IMR-90 (cell line): ENCODE results near the gene BICD1. TPM values are rescaled to one million over a fixed set of nuclear protein-coding genes. Genes with fewer than 3 reads are reported as not detected.

Source experiments
- ATAC-seq: fragments of 200-7000 bp; cut with Tn5 transposase; 2 replicates; pipeline ENCODE4 v1.9.1; 2020; ENCODE audit warnings: low read depth, mild to moderate bottlenecking, moderate library complexity
- BruUV-seq: library from RNA; stranded (reverse); fragments of 400-500 nt; replicated peaks from 2 replicates; lab custom pipeline; 2021; lab: Mats Ljungman, UMichigan
- CTCF ChIA-PET: fragments of 300-600 bp; formaldehyde crosslinking; extraction: SDS; loops from one replicate; lab custom pipeline; 2021; ENCODE audit warnings: antibody characterized with exemption; lab: Yijun Ruan, JAX
- POLR2A ChIA-PET: fragments of 300-600 bp; sonication (Branson Sonifier 250); formaldehyde crosslinking; loops from one replicate; lab custom pipeline; 2022; ENCODE audit warnings: antibody characterized with exemption; ENCODE audit not compliant: unreplicated experiment; lab: Charles Lee
- DNase-seq: peaks from one replicate; pipeline ENCODE4 v3.0.0; 2013
- H2AFZ ChIP-seq: replicated peaks from 2 replicates; pipeline ENCODE3; 2013; ENCODE audit warnings: low read length, mild to moderate bottlenecking; ENCODE audit not compliant: poor library complexity
- H2AK5ac ChIP-seq: 2 replicates; pipeline ENCODE4 v1.6.1; 2013; ENCODE audit warnings: low read depth, low read length, inconsistent platforms
- H2AK9ac ChIP-seq: replicated peaks from 2 replicates; pipeline ENCODE3; 2013; ENCODE audit warnings: mild to moderate bottlenecking, low read depth, low read length, moderate library complexity; ENCODE audit not compliant: poor library complexity
- H2BK120ac ChIP-seq: 2 replicates; pipeline ENCODE4 v1.6.1; 2013; ENCODE audit warnings: low read depth, low read length, inconsistent platforms
- H2BK15ac ChIP-seq: 3 replicates; pipeline ENCODE4 v1.6.1; 2013; ENCODE audit warnings: low read depth, low read length, inconsistent platforms
- H2BK20ac ChIP-seq: 2 replicates; pipeline ENCODE4 v1.6.1; 2013; ENCODE audit warnings: low read depth, mild to moderate bottlenecking, inconsistent platforms, low read length, moderate library complexity
- H2BK5ac ChIP-seq: 2 replicates; pipeline ENCODE4 v1.6.1; 2013; ENCODE audit warnings: mild to moderate bottlenecking, low read depth, low read length, inconsistent platforms; ENCODE audit not compliant: poor library complexity, severe bottlenecking
- H3K14ac ChIP-seq: replicated peaks from 2 replicates; pipeline ENCODE4 v1.6.1; 2013; ENCODE audit warnings: low read depth, low read length, inconsistent platforms
- H3K18ac ChIP-seq: 2 replicates; pipeline ENCODE4 v1.6.1; 2013; ENCODE audit warnings: low read depth, low read length, control low read depth
- H3K23ac ChIP-seq: 2 replicates; pipeline ENCODE4 v1.6.1; 2013; ENCODE audit warnings: low read depth, low read length, inconsistent platforms
- H3K27ac ChIP-seq: 2 replicates; pipeline ENCODE4 v1.5.1; 2013; ENCODE audit warnings: mild to moderate bottlenecking, control low read depth, low read length; ENCODE audit not compliant: insufficient read depth
- H3K27me3 ChIP-seq: 2 replicates; pipeline ENCODE4 v1.6.1; 2013; ENCODE audit warnings: low read length; ENCODE audit not compliant: control insufficient read depth, insufficient read depth
- H3K36me3 ChIP-seq: 2 replicates; pipeline ENCODE4 v1.6.1; 2013; ENCODE audit warnings: low read length, mixed read lengths; ENCODE audit not compliant: control insufficient read depth, insufficient read depth
- H3K4ac ChIP-seq: 2 replicates; pipeline ENCODE4 v1.6.1; 2013; ENCODE audit warnings: low read depth, low read length, inconsistent platforms
- H3K4me1 ChIP-seq: 2 replicates; pipeline ENCODE4 v1.6.1; 2013; ENCODE audit warnings: low read length, mixed read lengths; ENCODE audit not compliant: control insufficient read depth, insufficient read depth
- H3K4me2 ChIP-seq: 2 replicates; pipeline ENCODE4 v1.6.1; 2013; ENCODE audit warnings: low read depth, mild to moderate bottlenecking, control low read depth, low read length, moderate library complexity
- H3K4me3 ChIP-seq: 2 replicates; pipeline ENCODE4 v1.5.1; 2013; ENCODE audit warnings: low read depth, mild to moderate bottlenecking, control low read depth, low read length, moderate library complexity; ENCODE audit not compliant: insufficient read depth
- H3K56ac ChIP-seq: 2 replicates; pipeline ENCODE4 v1.6.1; 2013; ENCODE audit warnings: low read length, inconsistent platforms; ENCODE audit not compliant: insufficient read depth; ENCODE audit errors: extremely low read depth
- H3K79me1 ChIP-seq, 2 experiments: 2 replicates each; pipeline ENCODE4 v1.6.1; 2013; ENCODE audit warnings: low read length in 2 of 2, inconsistent platforms in 1 of 2, low read depth in 1 of 2
- H3K9ac ChIP-seq: 2 replicates; pipeline ENCODE4 v1.6.1; 2013; ENCODE audit warnings: low read depth, low read length, control low read depth
- H3K9me1 ChIP-seq: 2 replicates; pipeline ENCODE4 v1.6.1; 2013; ENCODE audit warnings: low read length, inconsistent platforms; ENCODE audit not compliant: insufficient read depth
- H3K9me3 ChIP-seq: 2 replicates; pipeline ENCODE4 v1.6.1; 2013; ENCODE audit warnings: low read length; ENCODE audit not compliant: control insufficient read depth, insufficient read depth
- H4K20me1 ChIP-seq: 2 replicates; pipeline ENCODE4 v1.6.1; 2013; ENCODE audit warnings: low read length, inconsistent platforms; ENCODE audit not compliant: insufficient read depth
- H4K5ac ChIP-seq: 2 replicates; pipeline ENCODE4 v1.6.1; 2013; ENCODE audit warnings: mild to moderate bottlenecking, low read depth, low read length, control low read depth
- H4K8ac ChIP-seq, 2 experiments: 2 replicates each; pipeline ENCODE4 v1.6.1; 2013; ENCODE audit warnings: low read depth in 2 of 2, low read length in 2 of 2, control low read depth in 1 of 2, inconsistent platforms in 1 of 2
- H4K91ac ChIP-seq: 2 replicates; pipeline ENCODE4 v1.6.1; 2013; ENCODE audit warnings: low read depth, low read length, inconsistent platforms; ENCODE audit not compliant: insufficient read depth
- BHLHE40 ChIP-seq: fragments of 150-350 bp; IDR thresholded peaks from 2 replicates; pipeline ENCODE4 v1.6.1; 2016; ENCODE audit warnings: mild to moderate bottlenecking, low read depth, low read length
- CTCF ChIP-seq: conservative IDR thresholded peaks from 2 replicates; pipeline ENCODE4 v1.5.1; 2012; ENCODE audit warnings: mild to moderate bottlenecking, low read depth, low read length, improper control_type of control experiment
- FOS ChIP-seq: fragments of 150-350 bp; IDR thresholded peaks from 2 replicates; pipeline ENCODE4 v1.6.1; 2016; ENCODE audit warnings: low read depth, low read length
- NFE2L2 ChIP-seq: fragments of 150-350 bp; IDR thresholded peaks from 2 replicates; pipeline ENCODE4 v1.6.1; 2016; ENCODE audit warnings: low read depth, mild to moderate bottlenecking, low read length
- WGBS, 2 experiments: methylation state at CpG; one replicate each; pipeline versions ENCODE4 v1.1.5 to v1.1.7; 2013; ENCODE audit warnings: missing lambda C conversion rate in 2 of 2; ENCODE audit not compliant: insufficient read length in 1 of 2; ENCODE audit errors: extremely low coverage in 2 of 2; 5-methylcytosine and 5-hydroxymethylcytosine counted together
- dilution Hi-C: fragments of 300-500 bp; cut with HindIII; formaldehyde crosslinking; loops from one replicate; pipeline ENCODE4 v1.14.3; 2018; ENCODE audit warnings: low sequenced_read_pairs; ENCODE audit not compliant: unreplicated experiment
- in situ Hi-C: fragments of 300-500 bp; cut with MboI; formaldehyde crosslinking; loops from 3 replicates; pipeline ENCODE4 v1.14.3; 2019; ENCODE audit warnings: low sequenced_read_pairs, inconsistent platforms, mixed read lengths
- intact Hi-C: fragments of 100-400 bp; cut with micrococcal nuclease; formaldehyde crosslinking; loops from 2 replicates; pipeline ENCODE4 v1.10.0; 2022
- polyA plus RNA-seq, 3 experiments: library from polyadenylated mRNA; depleted of rRNA; stranded (reverse); fragments of >200 nt; gene quantifications; 2 replicates each; pipeline ENCODE4 v1.2.3, GENCODE V29; 2012; ENCODE audit warnings: low replicate concordance in 1 of 3
- total RNA-seq: library from RNA; depleted of rRNA; stranded (reverse); fragments of >200 nt; gene quantifications from 2 replicates; pipeline ENCODE4 v1.2.3, GENCODE V29; 2012
- TF ChIP-seq, protein P1 (sequence below): fragments of 150-350 bp; IDR thresholded peaks from 2 replicates; pipeline ENCODE4 v1.6.1; 2016; ENCODE audit warnings: low read depth, mild to moderate bottlenecking, low read length, moderate library complexity, borderline replicate concordance

BICD1 gene
- total and polyA plus RNA-seq, 2 of the 4 experiments (the other 2 are of a cell fraction), result 17.2 to 21.8 TPM

- H4K91ac ChIP-seq, result no peak overlapping the region
- no peak overlapping the region for H3K4me3 ChIP-seq
- ChIA-PET CTCF (no interaction called here), POLR2A (no interaction called here)
- no peaks in the 10 kb centered on the region for H4K20me1 ChIP-seq
- H2BK15ac ChIP-seq, result no peak overlapping the region
- H3K36me3 ChIP-seq, result no peaks in the 10 kb centered on the region; the same call in 1 of the 2 replicates
- no peak overlapping the region for H2AK9ac ChIP-seq
- no peak overlapping the region for H3K56ac ChIP-seq
- H2AK5ac ChIP-seq, result no peak overlapping the region
- H2AFZ ChIP-seq, result no peak overlapping the region
- H2BK120ac ChIP-seq, result no peak overlapping the region
- no peak overlapping the region for H3K27ac ChIP-seq
- WGBS, 2 experiments, result 42% methylated on average over 3 of the region's 12 CpGs; no CpG with 5 or more reads in 1 of the 2 experiments
- no peak overlapping the region for H3K18ac ChIP-seq
- dilution Hi-C loops, result no loop called here
- no peaks in the 10 kb centered on the region for H3K4me1 ChIP-seq
- intact Hi-C loops, result no loop called here
- H2BK5ac ChIP-seq, result no peak overlapping the region
- H4K8ac ChIP-seq, result no peak overlapping the region
- H3K4ac ChIP-seq, result no peak overlapping the region
- no peaks in the 10 kb centered on the region for H3K9me1 ChIP-seq
- no peaks in the 10 kb centered on the region for H3K9me3 ChIP-seq
- DNase-seq (no peak), ATAC-seq (no peak)
- BruUV-seq, result no TSS peak
- no peak overlapping the region for H3K9ac ChIP-seq
- H3K27me3 ChIP-seq, result no peaks in the 10 kb centered on the region
- in situ Hi-C loops, result no loop called here
- no peak overlapping the region for H2BK20ac ChIP-seq
- TF ChIP-seq, protein P1, sequence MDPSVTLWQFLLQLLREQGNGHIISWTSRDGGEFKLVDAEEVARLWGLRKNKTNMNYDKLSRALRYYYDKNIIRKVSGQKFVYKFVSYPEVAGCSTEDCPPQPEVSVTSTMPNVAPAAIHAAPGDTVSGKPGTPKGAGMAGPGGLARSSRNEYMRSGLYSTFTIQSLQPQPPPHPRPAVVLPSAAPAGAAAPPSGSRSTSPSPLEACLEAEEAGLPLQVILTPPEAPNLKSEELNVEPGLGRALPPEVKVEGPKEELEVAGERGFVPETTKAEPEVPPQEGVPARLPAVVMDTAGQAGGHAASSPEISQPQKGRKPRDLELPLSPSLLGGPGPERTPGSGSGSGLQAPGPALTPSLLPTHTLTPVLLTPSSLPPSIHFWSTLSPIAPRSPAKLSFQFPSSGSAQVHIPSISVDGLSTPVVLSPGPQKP, result no peak
- TF ChIP-seq FOS (no peak), NFE2L2 (no peak), CTCF (no peak), BHLHE40 (no peak)
- H4K5ac ChIP-seq, result no peak overlapping the region
- no peak overlapping the region for H3K4me2 ChIP-seq
- H3K23ac ChIP-seq, result no peak overlapping the region
- H3K14ac ChIP-seq, result no peak overlapping the region
- no peaks in the 10 kb centered on the region for H3K79me1 ChIP-seq
Measured at GRCh38 chr12:32377344-32378055, 270.9 kb downstream of the BICD1 start.
